ENCODE results near the gene MRAP2.

MRAP2 gene, protein sequence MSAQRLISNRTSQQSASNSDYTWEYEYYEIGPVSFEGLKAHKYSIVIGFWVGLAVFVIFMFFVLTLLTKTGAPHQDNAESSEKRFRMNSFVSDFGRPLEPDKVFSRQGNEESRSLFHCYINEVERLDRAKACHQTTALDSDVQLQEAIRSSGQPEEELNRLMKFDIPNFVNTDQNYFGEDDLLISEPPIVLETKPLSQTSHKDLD

GRCh38 chr6:84033523-84034451 lies at the start of gene MRAP2:
Gene MRAP2 (plus strand): TSS chr6:84033772. CDS start chr6:84055319, 21,547 bp downstream.
- DNase-seq (ENCODE audit: low spot score): peak; percentile 45

DNA sequence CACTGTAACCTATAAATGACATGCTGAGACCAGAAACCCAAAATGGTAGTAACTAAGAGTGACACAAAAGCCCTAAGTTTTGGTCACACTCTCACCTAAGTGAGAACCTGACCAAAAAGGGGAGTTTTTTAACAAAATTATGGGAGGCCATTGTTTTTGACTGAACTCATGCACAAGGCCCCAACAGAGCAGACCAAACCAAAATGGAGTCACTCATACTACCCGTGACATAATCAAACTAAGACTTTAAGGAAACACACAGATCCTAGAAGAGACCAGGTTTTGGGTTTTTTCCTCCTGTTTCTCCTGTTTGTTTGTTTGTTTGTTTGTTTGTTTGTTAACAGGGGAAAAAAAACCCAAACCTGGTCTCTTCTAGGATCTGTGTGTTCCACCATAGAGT lies 49.2 kb upstream of the MRAP2 start:
- no peak for DNase-seq (ENCODE audit: low spot score)

GRCh38 chr6:83985308-83985713 lies 48.3 kb upstream of the MRAP2 start:
- no peak for DNase-seq (ENCODE audit: low spot score)

DNA sequence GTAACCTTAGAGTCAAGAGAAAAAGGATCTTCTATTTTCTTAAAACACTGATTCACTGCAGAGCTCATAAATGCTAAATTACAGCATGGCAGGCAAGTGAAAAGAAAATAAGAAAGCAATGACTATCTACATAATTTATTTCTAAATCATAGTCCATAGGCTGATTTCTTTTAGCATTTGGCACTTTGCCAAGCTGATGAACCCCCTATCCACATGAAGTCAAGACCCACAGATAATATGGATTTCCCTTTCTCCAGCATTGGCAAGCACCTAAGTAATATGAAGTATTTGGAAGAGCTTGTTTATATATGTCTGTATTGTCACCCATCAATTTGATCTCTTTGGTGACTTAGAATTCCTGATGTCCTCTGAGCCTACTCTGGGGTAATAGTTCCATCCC lies 47.9 kb upstream of the MRAP2 start:
- DNase-seq (ENCODE audit: low spot score): no peak

GRCh38 chr6:83998021-83998584 lies 35.5 kb upstream of the MRAP2 start:
- no peak for DNase-seq (ENCODE audit: low spot score)

DNA sequence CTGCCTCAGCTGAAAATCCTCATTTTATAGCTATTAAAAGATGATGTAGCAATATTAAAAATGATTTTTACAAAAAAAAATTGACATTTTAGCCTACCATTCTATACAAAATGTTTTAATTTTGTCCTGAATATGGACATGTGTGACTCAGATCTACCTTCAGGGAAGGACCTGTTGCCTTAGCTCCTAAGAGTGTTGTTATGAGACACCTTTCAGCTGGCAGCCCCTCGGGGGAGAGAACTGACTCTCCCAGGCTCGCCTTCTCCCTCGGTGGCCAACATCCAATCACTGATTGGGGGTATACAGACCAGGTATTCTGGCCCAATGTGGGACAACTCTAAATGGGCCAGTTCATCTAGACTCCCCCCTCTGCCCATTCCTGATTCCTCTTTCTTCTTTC lies 32.5 kb upstream of the MRAP2 start:
- DNase-seq (ENCODE audit: low spot score): no peak

GRCh38 chr6:84002226-84002625 lies 31.3 kb upstream of the MRAP2 start:
- DNase-seq (ENCODE audit: low spot score): no peak

DNA sequence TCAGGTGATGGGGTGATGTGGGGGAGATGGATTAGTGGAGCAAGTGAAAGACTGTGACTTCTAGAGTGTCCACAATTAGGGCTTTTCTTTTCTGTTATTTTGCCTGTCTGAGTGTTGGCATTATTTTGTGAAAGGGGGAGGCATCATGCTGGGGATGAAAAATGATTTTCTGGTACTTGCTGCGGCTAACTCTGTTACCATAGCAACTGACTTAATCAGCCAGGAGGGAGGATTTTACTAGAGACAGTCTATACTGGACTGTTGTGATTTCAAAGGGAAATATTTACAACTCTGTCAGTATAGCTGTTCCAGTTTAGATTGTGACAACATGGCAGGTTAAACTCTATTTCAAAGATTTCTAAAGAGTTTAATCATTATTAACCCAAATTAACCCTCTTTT lies 30.4 kb upstream of the MRAP2 start:
- no peak for DNase-seq (ENCODE audit: low spot score)

- DNase-seq (ENCODE audit: low spot score): no peak
Observed at GRCh38 chr6:84003654-84004053, 29.9 kb upstream of the MRAP2 start.

DNA sequence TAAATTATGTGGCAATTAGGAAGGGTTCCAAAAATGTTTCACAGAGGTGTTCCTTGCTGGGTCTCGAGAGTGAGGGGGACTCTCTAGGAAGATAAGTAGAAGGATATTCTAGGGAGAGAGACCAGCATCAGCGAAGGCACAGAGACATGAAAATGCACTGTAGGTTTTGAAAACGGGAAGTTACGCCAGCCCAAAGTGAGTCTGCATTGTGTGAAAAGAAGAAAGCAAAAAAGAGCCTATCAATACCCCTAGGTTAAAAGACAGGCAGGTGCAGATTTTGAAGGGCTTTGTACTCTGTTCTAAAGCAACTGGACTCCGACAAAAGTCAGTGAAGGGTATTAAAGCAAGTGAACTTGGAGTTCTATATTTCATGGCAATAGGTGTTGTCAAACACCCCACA lies 25.7 kb upstream of the MRAP2 start:
- no peak for DNase-seq (ENCODE audit: low spot score)

GRCh38 chr6:84013354-84013753 lies 20.2 kb upstream of the MRAP2 start:
- DNase-seq (ENCODE audit: low spot score): no peak

GRCh38 chr6:84013931-84014330 lies 19.6 kb upstream of the MRAP2 start:
- DNase-seq (ENCODE audit: low spot score): no peak

- no peak for DNase-seq (ENCODE audit: low spot score)
Observed at GRCh38 chr6:84016029-84016428, 17.5 kb upstream of the MRAP2 start.

DNA sequence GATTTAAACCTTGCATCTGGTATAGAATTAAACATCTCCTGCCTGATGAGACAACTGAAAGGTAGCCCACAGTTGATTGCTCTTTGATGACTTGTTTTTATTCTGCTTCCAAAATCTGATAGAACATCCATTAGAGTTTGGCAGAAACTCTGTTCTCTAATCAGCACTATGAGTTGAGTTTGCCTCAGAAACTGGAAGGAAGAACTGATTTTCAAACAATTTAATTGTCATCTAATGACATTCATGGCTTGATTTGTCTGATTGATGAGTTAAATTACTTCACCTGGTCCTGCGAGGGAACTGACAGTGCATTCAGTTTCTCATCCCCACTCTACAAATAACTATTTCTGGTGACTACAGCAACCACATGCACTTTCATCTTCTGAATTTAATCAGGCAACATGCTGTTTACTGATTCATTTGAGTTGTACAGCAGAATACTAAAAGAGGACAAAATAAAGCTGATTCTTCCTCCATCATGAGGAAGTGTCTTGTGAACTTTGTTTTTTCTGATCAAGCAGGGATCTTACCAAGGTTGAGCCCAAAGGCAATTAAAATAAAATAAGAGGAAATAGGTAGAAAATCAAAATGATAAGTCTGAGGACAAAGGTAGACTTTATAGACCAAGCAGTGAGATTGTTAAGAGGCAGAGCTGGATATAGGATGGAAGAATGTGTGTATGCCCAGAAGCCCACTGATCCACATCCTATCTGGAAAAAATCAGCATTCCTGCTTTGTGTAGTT lies 15.7 kb upstream of the MRAP2 start:
- DNase-seq (ENCODE audit: low spot score): no peak

DNA sequence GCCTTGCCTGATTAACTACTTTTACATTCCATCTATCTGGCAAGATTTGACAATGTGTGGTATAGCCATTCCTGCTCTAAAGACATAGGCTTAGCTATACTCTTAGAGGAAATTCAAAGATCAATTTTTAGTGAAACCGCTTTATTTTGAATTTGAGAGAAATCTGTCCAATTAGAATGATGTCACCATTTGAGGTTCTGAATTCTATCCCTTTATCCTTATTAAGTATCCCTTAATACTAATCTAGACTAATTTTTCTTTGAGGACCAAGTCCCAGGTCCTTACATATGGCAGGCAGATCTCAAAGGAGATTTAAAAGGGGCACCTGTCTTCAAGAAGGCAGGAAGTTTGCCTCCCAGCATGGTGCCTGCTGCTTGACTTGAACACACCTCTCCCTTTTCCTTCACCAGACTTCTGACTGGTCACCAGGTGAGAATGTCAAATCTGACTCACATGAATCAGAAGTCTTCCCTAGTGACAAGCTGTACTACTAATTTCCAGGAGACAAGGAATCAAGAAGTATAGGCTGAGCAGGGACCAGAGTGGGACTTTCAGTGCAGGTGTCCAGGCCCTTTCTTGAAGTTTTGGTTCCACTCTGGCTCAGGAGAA lies 15.0 kb upstream of the MRAP2 start:
- DNase-seq (ENCODE audit: low spot score): no peak

GRCh38 chr6:84019141-84019841 lies 14.3 kb upstream of the MRAP2 start:
- no peak for DNase-seq (ENCODE audit: low spot score)

DNA sequence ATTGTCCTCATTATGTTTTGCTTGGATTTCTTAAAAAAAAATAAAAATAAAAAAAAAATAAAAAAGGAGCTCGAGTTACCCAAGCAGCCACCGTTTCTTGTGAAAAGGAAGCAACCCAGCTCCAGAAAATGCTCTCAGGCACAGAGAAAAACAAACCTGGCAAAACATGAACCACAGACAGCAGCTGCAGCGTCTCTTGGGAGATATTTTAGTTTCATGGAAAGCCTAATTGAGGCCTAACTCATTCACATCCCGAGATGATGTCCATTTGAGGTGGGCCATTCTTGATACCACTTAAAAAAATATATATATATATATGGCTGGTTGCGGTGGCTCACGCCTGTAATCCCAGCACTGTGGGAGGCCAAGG lies 13.7 kb upstream of the MRAP2 start:
- DNase-seq (ENCODE audit: low spot score): no peak

- no peak for DNase-seq (ENCODE audit: low spot score)
Observed at GRCh38 chr6:84021625-84022024, 11.9 kb upstream of the MRAP2 start.

DNA sequence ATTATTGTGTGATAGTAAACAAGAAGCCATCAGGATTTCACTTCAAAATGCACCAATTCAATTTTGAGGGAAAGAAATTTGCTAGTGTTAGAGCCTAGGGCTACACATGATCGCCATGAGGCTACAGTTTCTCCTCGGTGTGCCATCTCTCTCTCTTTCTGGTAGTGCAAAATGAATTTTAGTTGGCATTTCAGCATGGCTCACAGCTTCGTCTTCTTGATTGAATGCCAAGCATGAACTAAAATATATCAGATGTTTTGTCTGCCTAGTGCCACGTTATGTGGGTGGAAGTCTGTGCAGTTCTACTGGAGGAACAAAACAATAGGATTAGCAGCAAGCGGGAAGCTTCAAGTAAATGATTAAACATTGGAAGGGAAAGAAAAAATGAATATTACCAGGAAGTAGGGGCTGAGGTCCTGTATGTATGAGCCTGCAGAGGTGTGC lies 6.8 kb upstream of the MRAP2 start:
- no peak for DNase-seq (ENCODE audit: low spot score)

- no peak for DNase-seq (ENCODE audit: low spot score)
Observed at GRCh38 chr6:84027340-84028181, 6.0 kb upstream of the MRAP2 start.

Measured in RKO (cell line).